Fibroblast of lung (primary cell): ENCODE results near the gene RUNDC3A. TPM values are rescaled to one million over a fixed set of nuclear protein-coding genes. Genes with fewer than 3 reads are reported as not detected.
A peak's percentile ranks its signal among the peaks of the same experiment; 100 is the strongest.

ENCODE experiments used
- DNase-seq, 2 donors: peaks; one replicate each; pipeline versions ENCODE4 v3.0.0 to v3.0.0-alpha.2; 2010; ENCODE audit warnings: low read depth in 2 of 2
- H2AFZ ChIP-seq: 2 replicates; pipeline ENCODE4 v1.5.1; 2012; ENCODE audit warnings: low read length, control low read depth, inconsistent platforms
- H3K27ac ChIP-seq: 2 replicates; pipeline ENCODE4 v1.5.1; 2011; ENCODE audit warnings: low read length, control low read depth; ENCODE audit not compliant: insufficient read depth
- H3K27me3 ChIP-seq: 2 replicates; pipeline ENCODE4 v1.5.1; 2011; ENCODE audit warnings: mild to moderate bottlenecking, low read length; ENCODE audit not compliant: control insufficient read depth, insufficient read depth
- H3K36me3 ChIP-seq: 2 replicates; pipeline ENCODE4 v1.5.1; 2011; ENCODE audit warnings: low read length; ENCODE audit not compliant: control insufficient read depth, insufficient read depth
- H3K4me1 ChIP-seq: 2 replicates; pipeline ENCODE4 v1.5.1; 2011; ENCODE audit warnings: low read length; ENCODE audit not compliant: control insufficient read depth, insufficient read depth; ENCODE audit errors: extremely low read depth
- H3K4me2 ChIP-seq: 2 replicates; pipeline ENCODE4 v1.5.1; 2011; ENCODE audit warnings: low read length, control low read depth; ENCODE audit not compliant: insufficient read depth; ENCODE audit errors: extremely low read depth
- H3K4me3 ChIP-seq, 4 experiments: fragments of 200-600 bp in 1 of 4; sonication (generic) in 1 of 4; replicated peaks in 1 of 4; 2 replicates each; pipeline ENCODE4 v1.5.1; 2011 to 2016; ENCODE audit warnings: low read length in 4 of 4, low read depth in 3 of 4, mild to moderate bottlenecking in 3 of 4, control low read depth in 2 of 4, inconsistent platforms in 1 of 4, mixed read lengths in 1 of 4; ENCODE audit not compliant: insufficient read depth in 1 of 4; ENCODE audit errors: control extremely low read depth in 1 of 4
- H3K79me2 ChIP-seq: 2 replicates; pipeline ENCODE4 v1.5.1; 2012; ENCODE audit warnings: mild to moderate bottlenecking, low read length, inconsistent platforms; ENCODE audit not compliant: control insufficient read depth, insufficient read depth
- H3K9ac ChIP-seq: 2 replicates; pipeline ENCODE4 v1.5.1; 2011; ENCODE audit warnings: mild to moderate bottlenecking, low read length, control low read depth; ENCODE audit not compliant: insufficient read depth
- H3K9me3 ChIP-seq: 2 replicates; pipeline ENCODE4 v1.5.1; 2012; ENCODE audit warnings: low read depth, low read length; ENCODE audit not compliant: control insufficient read depth, insufficient read depth
- H4K20me1 ChIP-seq: 2 replicates; pipeline ENCODE4 v1.5.1; 2011; ENCODE audit warnings: low read length; ENCODE audit not compliant: control insufficient read depth, insufficient read depth; ENCODE audit errors: extremely low read depth
- EZH2 ChIP-seq: IDR thresholded peaks from 2 replicates; pipeline ENCODE4 v1.5.1; 2012; ENCODE audit warnings: low read length, control low read depth, mild to moderate bottlenecking; ENCODE audit errors: missing control alignments
- polyA plus RNA-seq, 2 donors: library from polyadenylated mRNA; depleted of rRNA in 1 of 2; stranded (reverse) in 1 of 2; unstranded in 1 of 2; fragments of >200 nt; gene quantifications; 2 replicates each; pipeline ENCODE4 v1.2.1, GENCODE V29; 2011 to 2012; ENCODE audit warnings: missing spikeins in 1 of 2
- total RNA-seq: library from RNA; depleted of rRNA; stranded (reverse); fragments of >200 nt; gene quantifications from 2 replicates; pipeline ENCODE4 v1.2.1, GENCODE V29; 2014
- TF ChIP-seq, protein P1 (sequence below), 2 donors: IDR thresholded peaks in 1 of 2; conservative IDR thresholded peaks in 1 of 2; 1 replicate in 1 of 2; 2 replicates in 1 of 2; pipeline ENCODE4 v1.5.1; 2011 to 2012; ENCODE audit warnings: low read length in 2 of 2, control low read depth in 1 of 2, inconsistent platforms in 1 of 2, low read depth in 1 of 2, mild to moderate bottlenecking in 1 of 2

The RUNDC3A gene
- total and polyA plus RNA-seq, 2 donors (not counting 1 experiment from before 2014, with no cell fraction given), result not detected

DNA sequence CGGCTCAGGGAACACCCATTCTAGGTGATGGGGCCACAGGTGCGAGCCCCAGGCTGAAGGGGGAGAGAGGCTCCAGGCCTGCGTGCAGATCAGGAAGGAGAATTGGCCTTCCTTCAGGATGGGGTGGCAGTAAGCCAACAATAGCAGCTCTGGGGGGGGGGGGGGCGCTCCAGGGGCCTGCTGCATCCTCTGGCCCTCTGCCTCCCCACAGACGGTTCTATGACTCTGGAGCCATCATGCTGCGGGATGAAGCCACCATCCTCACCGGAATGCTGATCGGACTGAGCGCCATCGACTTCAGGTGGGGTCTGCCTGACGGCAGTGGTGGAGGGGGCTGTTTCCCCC is 6.1 kb downstream of the RUNDC3A start:
- Histone ChIP-seq H4K20me1 (no peaks in the 10 kb centered on the region), H3K27ac (no peak overlapping the region), H3K79me2 (no peaks in the 10 kb centered on the region), H3K9ac (no peak overlapping the region), H3K4me3 (no peak overlapping the region), H3K4me1 (no peaks in the 10 kb centered on the region), H2AFZ (no peak overlapping the region), H3K4me2 (no peak overlapping the region), H3K36me3 (no peaks in the 10 kb centered on the region), H3K27me3 (peaks cover 29% of the 10 kb centered on the region), H3K9me3 (no peaks in the 10 kb centered on the region)
- no peak for DNase-seq
- TF ChIP-seq, protein P1, sequence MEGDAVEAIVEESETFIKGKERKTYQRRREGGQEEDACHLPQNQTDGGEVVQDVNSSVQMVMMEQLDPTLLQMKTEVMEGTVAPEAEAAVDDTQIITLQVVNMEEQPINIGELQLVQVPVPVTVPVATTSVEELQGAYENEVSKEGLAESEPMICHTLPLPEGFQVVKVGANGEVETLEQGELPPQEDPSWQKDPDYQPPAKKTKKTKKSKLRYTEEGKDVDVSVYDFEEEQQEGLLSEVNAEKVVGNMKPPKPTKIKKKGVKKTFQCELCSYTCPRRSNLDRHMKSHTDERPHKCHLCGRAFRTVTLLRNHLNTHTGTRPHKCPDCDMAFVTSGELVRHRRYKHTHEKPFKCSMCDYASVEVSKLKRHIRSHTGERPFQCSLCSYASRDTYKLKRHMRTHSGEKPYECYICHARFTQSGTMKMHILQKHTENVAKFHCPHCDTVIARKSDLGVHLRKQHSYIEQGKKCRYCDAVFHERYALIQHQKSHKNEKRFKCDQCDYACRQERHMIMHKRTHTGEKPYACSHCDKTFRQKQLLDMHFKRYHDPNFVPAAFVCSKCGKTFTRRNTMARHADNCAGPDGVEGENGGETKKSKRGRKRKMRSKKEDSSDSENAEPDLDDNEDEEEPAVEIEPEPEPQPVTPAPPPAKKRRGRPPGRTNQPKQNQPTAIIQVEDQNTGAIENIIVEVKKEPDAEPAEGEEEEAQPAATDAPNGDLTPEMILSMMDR (conservative IDR thresholded peaks at IDR 0.05 in 1 of 2, IDR thresholded peaks at IDR 0.05 in 1 of 2; ENCODE audit: low read depth in 1 of 2, low read length in 2 of 2), result no peak

DNA sequence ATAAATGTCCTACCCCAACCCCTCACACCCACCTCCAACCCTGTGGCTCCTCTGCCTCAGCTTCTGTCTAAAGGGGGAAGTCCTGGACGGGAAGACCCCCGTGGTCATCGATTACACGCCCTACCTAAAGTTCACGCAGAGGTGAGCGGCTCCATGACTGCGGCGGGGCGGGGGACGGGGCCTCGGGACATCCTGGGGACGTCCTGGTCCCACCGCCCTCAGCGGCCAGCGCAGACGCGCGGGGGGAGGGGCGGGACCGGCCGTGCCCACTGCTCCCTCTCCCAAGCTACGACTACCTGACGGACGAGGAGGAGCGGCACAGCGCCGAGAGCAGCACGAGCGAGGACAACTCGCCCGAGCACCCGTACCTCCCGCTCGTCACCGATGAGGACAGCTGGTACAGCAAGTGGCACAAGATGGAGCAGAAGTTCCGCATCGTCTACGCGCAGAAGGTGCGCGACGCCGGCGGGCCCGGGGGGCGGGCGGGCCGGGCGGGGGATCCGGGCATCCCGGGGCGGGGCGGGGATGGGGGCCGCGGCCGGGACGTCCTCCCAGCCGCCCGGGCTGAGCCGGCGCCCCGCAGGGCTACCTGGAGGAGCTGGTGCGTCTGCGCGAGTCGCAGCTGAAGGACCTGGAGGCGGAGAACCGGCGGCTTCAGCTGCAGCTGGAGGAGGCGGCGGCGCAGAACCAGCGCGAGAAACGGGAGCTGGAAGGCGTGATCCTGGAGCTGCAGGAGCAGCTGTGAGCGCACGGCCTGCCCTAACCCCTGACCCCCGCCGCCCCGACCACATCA is 6.7 kb downstream of the RUNDC3A start:
- Histone ChIP-seq H3K4me2 (peak overlapping the region; percentile 35), H3K4me3 (peak overlapping the region in 1 of 4 experiments; percentile 30), H2AFZ (no peak overlapping the region), H3K9me3 (no peaks in the 10 kb centered on the region), H3K36me3 (peaks cover 3% of the 10 kb centered on the region), H3K9ac (no peak overlapping the region), H3K27me3 (peaks cover 29% of the 10 kb centered on the region), H4K20me1 (no peaks in the 10 kb centered on the region), H3K27ac (no peak overlapping the region), H3K4me1 (no peaks in the 10 kb centered on the region), H3K79me2 (no peaks in the 10 kb centered on the region)
- TF ChIP-seq EZH2, result peak; percentile 77
- TF ChIP-seq, protein P1 (conservative IDR thresholded peaks at IDR 0.05 in 1 of 2, IDR thresholded peaks at IDR 0.05 in 1 of 2; ENCODE audit: low read depth in 1 of 2, low read length in 2 of 2), result no peak
- DNase-seq, result no peak

DNA sequence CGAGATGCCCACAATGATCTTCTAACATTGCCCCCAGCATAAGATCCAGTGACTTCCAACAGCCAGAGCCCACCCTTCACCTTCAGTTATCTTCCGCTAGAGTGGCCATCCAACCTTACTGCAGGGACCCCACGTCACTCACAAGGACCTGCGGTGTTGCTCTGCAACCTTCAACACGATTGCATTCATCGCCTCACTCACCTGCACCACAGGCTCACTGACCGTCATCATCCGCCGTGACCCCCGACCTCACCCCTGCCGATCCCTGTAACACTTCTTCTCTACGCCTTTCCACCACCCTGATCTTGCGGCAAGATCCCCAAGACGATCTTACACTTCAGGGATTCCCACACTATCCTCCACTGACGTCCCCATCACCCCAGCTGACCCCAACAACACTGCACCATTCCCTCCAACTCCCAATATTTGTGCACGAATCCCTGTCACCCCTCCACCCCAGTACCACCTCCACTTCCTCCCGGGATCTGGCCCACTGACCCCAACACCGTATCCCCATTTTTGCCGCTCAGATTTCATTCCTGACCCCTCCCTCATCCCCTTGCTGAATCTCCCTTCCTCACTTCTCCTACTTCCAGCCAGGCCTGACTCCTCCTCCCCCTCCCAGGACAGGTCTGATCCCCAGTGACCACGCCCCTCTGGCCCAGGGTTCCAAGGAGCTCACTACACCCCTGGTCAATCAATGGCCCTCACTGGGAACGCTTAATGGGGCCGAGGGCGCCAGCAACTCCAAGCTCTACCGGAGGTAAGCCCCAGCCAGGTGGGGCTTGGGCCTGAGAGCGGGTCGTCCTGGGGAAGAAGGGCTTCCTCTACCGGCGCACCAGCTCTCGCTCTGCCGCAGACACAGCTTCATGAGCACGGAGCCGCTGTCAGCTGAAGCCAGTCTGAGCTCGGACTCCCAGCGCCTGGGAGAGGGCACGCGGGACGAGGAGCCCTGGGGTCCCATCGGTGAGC is 7.6 kb downstream of the RUNDC3A start:
- H2AFZ ChIP-seq, result no peak overlapping the region

More for the DNA sequence above, 7.6 kb downstream of the RUNDC3A start:
- Histone ChIP-seq H3K4me2 (no peak overlapping the region), H3K27me3 (peaks cover 29% of the 10 kb centered on the region), H3K9ac (no peak overlapping the region), H3K9me3 (no peaks in the 10 kb centered on the region), H3K36me3 (peaks cover 7% of the 10 kb centered on the region), H3K79me2 (no peaks in the 10 kb centered on the region), H3K4me3 (no peak overlapping the region), H3K4me1 (no peaks in the 10 kb centered on the region), H3K27ac (no peak overlapping the region), H4K20me1 (no peaks in the 10 kb centered on the region)
- DNase-seq, result no peak
- TF ChIP-seq EZH2, result peak; percentile 95
- TF ChIP-seq, protein P1 (conservative IDR thresholded peaks at IDR 0.05 in 1 of 2, IDR thresholded peaks at IDR 0.05 in 1 of 2; ENCODE audit: low read depth in 1 of 2, low read length in 2 of 2), result no peak
